H1 (cell line): Measurements from ENCODE around the gene TEAD3. TPM values are rescaled to one million over a fixed set of nuclear protein-coding genes. Genes with fewer than 3 reads are reported as not detected.
"Not testable (repeated sequence)": the region's sequence is repeated elsewhere in the genome, so short reads cannot be mapped to it uniquely, and the experiment has no call there.

ENCODE experiments used
- CTCF ChIA-PET: fragments of 300-600 bp; sonication (Branson Sonifier 250); formaldehyde crosslinking; loops from one replicate; lab custom pipeline; 2021; ENCODE audit not compliant: partially characterized antibody; lab: Charles Lee
- POLR2A ChIA-PET: fragments of 300-600 bp; sonication (Branson Sonifier 250); formaldehyde crosslinking; loops from one replicate; lab custom pipeline; 2021; ENCODE audit warnings: inconsistent platforms; ENCODE audit not compliant: partially characterized antibody; lab: Charles Lee
- DNase-seq, 2 experiments: peaks; one replicate each; pipeline versions ENCODE4 v3.0.0 to v3.0.0-alpha.2; 2010 to 2022; ENCODE audit warnings: low spot score in 2 of 2, low read depth in 1 of 2, mixed read lengths in 1 of 2
- FAIRE-seq: peaks from 2 replicates; lab custom pipeline; 2011; peaks lifted over from hg19 to GRCh38; lab: Jason Lieb, UNC
- H2AFZ ChIP-seq: 2 replicates; pipeline ENCODE4 v1.8.1; 2012; ENCODE audit warnings: low read length, inconsistent platforms
- H2AK5ac ChIP-seq: 2 replicates; pipeline ENCODE4 v1.6.1; 2013; ENCODE audit warnings: low read depth, low read length
- H2BK120ac ChIP-seq: replicated peaks from 2 replicates; pipeline ENCODE3; 2013; ENCODE audit warnings: low read depth, low read length, inconsistent platforms
- H2BK12ac ChIP-seq: 2 replicates; pipeline ENCODE4 v1.6.1; 2013; ENCODE audit warnings: low read depth, low read length
- H2BK15ac ChIP-seq: 2 replicates; pipeline ENCODE4 v1.6.1; 2013; ENCODE audit warnings: low read length
- H2BK20ac ChIP-seq: 2 replicates; pipeline ENCODE4 v1.6.1; 2013; ENCODE audit warnings: low read length
- H2BK5ac ChIP-seq: 2 replicates; pipeline ENCODE4 v1.6.1; 2013; ENCODE audit warnings: low read depth, low read length
- H3K14ac ChIP-seq: 2 replicates; pipeline ENCODE4 v1.6.1; 2013; ENCODE audit warnings: inconsistent platforms; ENCODE audit not compliant: insufficient read length
- H3K18ac ChIP-seq: 2 replicates; pipeline ENCODE4 v1.6.1; 2013; ENCODE audit warnings: low read length; ENCODE audit errors: extremely low read depth
- H3K23ac ChIP-seq: 2 replicates; pipeline ENCODE4 v1.6.1; 2013; ENCODE audit warnings: inconsistent platforms; ENCODE audit not compliant: insufficient read length
- H3K23me2 ChIP-seq: 2 replicates; pipeline ENCODE4 v1.6.1; 2013; ENCODE audit warnings: low read depth, low read length
- H3K27ac ChIP-seq: 2 replicates; pipeline ENCODE4 v1.6.1; 2011; ENCODE audit warnings: low read depth, low read length, inconsistent platforms
- H3K27me3 ChIP-seq, 4 experiments: replicated peaks in 1 of 4; 1 replicate in 1 of 4; 2 replicates in 3 of 4; pipeline versions ENCODE4 v1.6.1 to v1.8.1; 2011 to 2013; ENCODE audit warnings: low read length in 3 of 4, mild to moderate bottlenecking in 3 of 4, inconsistent platforms in 2 of 4, mixed read lengths in 2 of 4, moderate library complexity in 1 of 4; ENCODE audit not compliant: control insufficient read depth in 3 of 4, insufficient read depth in 3 of 4; ENCODE audit errors: extremely low read depth in 1 of 4
- H3K36me3 ChIP-seq, 4 experiments: 2 replicates each; pipeline versions ENCODE4 v1.6.1 to v1.8.1; 2011 to 2013; ENCODE audit warnings: mild to moderate bottlenecking in 4 of 4, low read length in 3 of 4, moderate library complexity in 2 of 4, control low read depth in 1 of 4, inconsistent platforms in 1 of 4; ENCODE audit not compliant: insufficient read depth in 4 of 4, control insufficient read depth in 2 of 4
- H3K4ac ChIP-seq: replicated peaks from 2 replicates; pipeline ENCODE3; 2013; ENCODE audit warnings: low read length, low read depth, mixed read lengths, inconsistent platforms; ENCODE audit not compliant: insufficient read length
- H3K4me1 ChIP-seq, 4 experiments: replicated peaks in 1 of 4; 1 replicate in 1 of 4; 2 replicates in 3 of 4; pipeline versions ENCODE4 v1.6.1 to v1.8.1; 2011 to 2013; ENCODE audit warnings: low read length in 3 of 4, inconsistent platforms in 2 of 4, mixed read lengths in 1 of 4; ENCODE audit not compliant: insufficient read depth in 4 of 4, control insufficient read depth in 3 of 4
- H3K4me2 ChIP-seq, 2 experiments: 2 replicates each; pipeline versions ENCODE4 v1.6.1 to v1.8.1; 2011 to 2013; ENCODE audit warnings: low read depth in 2 of 2, low read length in 2 of 2, control low read depth in 1 of 2, inconsistent platforms in 1 of 2, mild to moderate bottlenecking in 1 of 2; ENCODE audit not compliant: insufficient read depth in 1 of 2
- H3K4me3 ChIP-seq, 4 experiments: fragments of 200-600, 300-600 bp in 1 of 4; sonication (generic), shearing (Covaris generic), sonication (Bioruptor Twin) in 1 of 4; 2 replicates each; pipeline versions ENCODE4 v1.5.1 to v1.8.1; 2011 to 2016; ENCODE audit warnings: low read length in 4 of 4, low read depth in 3 of 4, control low read depth in 2 of 4, inconsistent platforms in 2 of 4, mild to moderate bottlenecking in 2 of 4, mixed read lengths in 1 of 4, moderate library complexity in 1 of 4; ENCODE audit not compliant: insufficient read depth in 2 of 4; ENCODE audit errors: extremely low read depth in 1 of 4
- H3K56ac ChIP-seq: replicated peaks from 2 replicates; pipeline ENCODE3; 2013; ENCODE audit warnings: low read depth, mild to moderate bottlenecking, mixed read lengths, low read length, inconsistent platforms; ENCODE audit not compliant: insufficient read length
- H3K79me1 ChIP-seq: 2 replicates; pipeline ENCODE4 v1.6.1; 2013; ENCODE audit warnings: low read depth, low read length, control low read depth
- H3K79me2 ChIP-seq, 2 experiments: 2 replicates each; pipeline versions ENCODE4 v1.6.1 to v1.8.1; 2012 to 2013; ENCODE audit warnings: low read length in 2 of 2, mild to moderate bottlenecking in 2 of 2, inconsistent platforms in 1 of 2; ENCODE audit not compliant: insufficient read depth in 2 of 2, control insufficient read depth in 1 of 2
- H3K9ac ChIP-seq, 4 experiments: replicated peaks in 1 of 4; 1 replicate in 1 of 4; 2 replicates in 3 of 4; pipeline versions ENCODE4 v1.6.1 to v1.8.1; 2011 to 2013; ENCODE audit warnings: low read depth in 3 of 4, low read length in 3 of 4, control low read depth in 2 of 4, mild to moderate bottlenecking in 2 of 4, moderate library complexity in 2 of 4, inconsistent platforms in 1 of 4; ENCODE audit errors: extremely low read depth in 1 of 4
- H3K9me3 ChIP-seq, 2 experiments: 2 replicates each; pipeline versions ENCODE4 v1.6.1 to v1.8.1; 2012 to 2013; ENCODE audit warnings: mild to moderate bottlenecking in 2 of 2, moderate library complexity in 2 of 2, control low read depth in 1 of 2, inconsistent platforms in 1 of 2, low read depth in 1 of 2, low read length in 1 of 2, mixed read lengths in 1 of 2; ENCODE audit not compliant: insufficient read depth in 2 of 2
- H4K20me1 ChIP-seq, 2 experiments: replicated peaks in 1 of 2; 2 replicates each; pipeline versions ENCODE3 to v1.8.1; 2011 to 2013; ENCODE audit warnings: inconsistent platforms in 2 of 2, low read length in 2 of 2, mild to moderate bottlenecking in 1 of 2; ENCODE audit not compliant: insufficient read depth in 2 of 2, control insufficient read depth in 1 of 2
- H4K5ac ChIP-seq: 2 replicates; pipeline ENCODE4 v1.6.1; 2013; ENCODE audit warnings: low read length, low read depth, mixed read lengths, inconsistent platforms; ENCODE audit not compliant: insufficient read length
- H4K8ac ChIP-seq: 2 replicates; pipeline ENCODE4 v1.8.0; 2013; ENCODE audit warnings: mild to moderate bottlenecking, moderate library complexity, low read length, inconsistent platforms; ENCODE audit not compliant: insufficient read depth; ENCODE audit errors: extremely low read depth
- H4K91ac ChIP-seq: replicated peaks from 2 replicates; pipeline ENCODE3; 2013; ENCODE audit warnings: low read length, mixed read lengths, inconsistent platforms; ENCODE audit not compliant: insufficient read length
- WGBS, 2 experiments: shearing (Covaris generic) in 1 of 2; methylation state at CpG; one replicate each; pipeline versions ENCODE4 v1.1.6 to v1.1.7; 2013 to 2015; ENCODE audit warnings: low lambda C conversion rate in 2 of 2, mixed read lengths in 2 of 2, inconsistent platforms in 1 of 2, low coverage in 1 of 2, missing lambda C conversion rate in 1 of 2; ENCODE audit not compliant: insufficient replicate concordance in 2 of 2, insufficient coverage in 1 of 2, insufficient read length in 1 of 2; ENCODE audit errors: extremely low coverage in 1 of 2, missing lambda C conversion rate in 1 of 2; 5-methylcytosine and 5-hydroxymethylcytosine counted together
- polyA plus RNA-seq, 7 experiments: library from polyadenylated mRNA; depleted of rRNA in 3 of 7; stranded (reverse) in 5 of 7; unstranded in 2 of 7; fragments of >200 nt in 5 of 7; fragments of 200-250 nt in 2 of 7; gene quantifications; 1 replicate in 5 of 7; 2 replicates in 1 of 7; 4 replicates in 1 of 7; pipeline versions ENCODE4 v1.2.1 to v1.2.3, GENCODE V29; 2011 to 2013; ENCODE audit warnings: missing spikeins in 2 of 7, mixed read lengths in 2 of 7
- total RNA-seq: library from RNA; stranded (reverse); fragmentation: NEBNext Ultra II Directional; extraction: Animal tissue kit (Norgen Biotek cat#: 25700); gene quantifications from 2 replicates; pipeline ENCODE4 v1.2.1, GENCODE V29; 2021

TEAD3 gene
- total and polyA plus RNA-seq, 2 of the 8 experiments (the other 6 are each of a cell fraction or from before 2014, with no cell fraction given) = 20.1 to 28.7 TPM

GRCh38 chr6:35438378-35439065 lies 58.4 kb downstream of the TEAD3 start:
- H3K18ac ChIP-seq, H3K4ac ChIP-seq, H3K9ac ChIP-seq, POLR2A ChIA-PET, H3K27ac ChIP-seq, H2BK20ac ChIP-seq, H3K79me2 ChIP-seq, H3K27me3 ChIP-seq, H3K23me2 ChIP-seq, H4K91ac ChIP-seq, H3K56ac ChIP-seq, H2BK15ac ChIP-seq, H2BK5ac ChIP-seq, H4K20me1 ChIP-seq, FAIRE-seq, H2BK120ac ChIP-seq, H2BK12ac ChIP-seq, H4K5ac ChIP-seq, H3K14ac ChIP-seq, H4K8ac ChIP-seq, H3K36me3 ChIP-seq, H3K9me3 ChIP-seq, H2AFZ ChIP-seq, H3K23ac ChIP-seq, H3K79me1 ChIP-seq, H3K4me3 ChIP-seq, H3K4me1 ChIP-seq, DNase-seq, H3K4me2 ChIP-seq, H2AK5ac ChIP-seq: not testable (repeated sequence)
- CTCF ChIA-PET = interaction anchor here (1.1 to 15.8 kb wide), 4 partner anchors 10 to 133 kb away, joined by 3 to 138 read pairs (median 20); partner anchors contain the start of gene PPARD
- 85% methylated on average over 5 of the region's 7 CpGs; no CpG with 5 or more reads in 1 of the 2 experiments for WGBS, 2 experiments
